HepG2 (cell line): ENCODE measurements around the gene PEX14. TPM values are rescaled to one million over a fixed set of nuclear protein-coding genes. Genes with fewer than 3 reads are reported as not detected.

Experiments
- ATAC-seq: fragments of 200-7000 bp; cut with Tn5 transposase; 3 replicates; pipeline ENCODE4 v1.9.1; 2020; ENCODE audit warnings: mild to moderate bottlenecking, moderate library complexity
- BruUV-seq: library from RNA; stranded (reverse); fragments of 400-500 nt; replicated peaks from 2 replicates; lab custom pipeline; 2021; lab: Mats Ljungman, UMichigan
- CTCF ChIA-PET: fragments of 300-600 bp; formaldehyde crosslinking; extraction: SDS; loops from one replicate; lab custom pipeline; 2021; ENCODE audit warnings: low total read pairs, inconsistent platforms, low intra/inter-chr PET ratio; lab: Yijun Ruan, JAX
- POLR2A ChIA-PET: fragments of 350-600 bp; sonication (Branson Sonifier 250); formaldehyde crosslinking; loops from one replicate; lab custom pipeline; 2020; ENCODE audit warnings: antibody characterized with exemption, inconsistent platforms; lab: Yijun Ruan, JAX
- DNase-seq: peaks from one replicate; pipeline ENCODE4 v3.0.0-alpha.2; 2015; ENCODE audit warnings: low spot score
- FAIRE-seq: peaks from 3 replicates; lab custom pipeline; 2011; peaks lifted over from hg19 to GRCh38; lab: Jason Lieb, UNC
- H2AFZ ChIP-seq: one replicate; pipeline ENCODE4 v1.6.1; 2011; ENCODE audit warnings: low read length, inconsistent platforms
- H3K27ac ChIP-seq: fragments of 300-600 bp; 3 replicates; pipeline ENCODE4 v1.8.0; 2011; ENCODE audit warnings: mixed run types, mild to moderate bottlenecking, mixed read lengths, low read length, inconsistent platforms; ENCODE audit not compliant: insufficient read depth; ENCODE audit errors: extremely low read length
- H3K27me3 ChIP-seq, 2 experiments: fragments of 200-600 bp in 1 of 2; 2 replicates in 1 of 2; 3 replicates in 1 of 2; pipeline versions ENCODE4 v1.6.0 to v1.8.0; 2011; ENCODE audit warnings: low read length in 2 of 2, mild to moderate bottlenecking in 2 of 2, moderate library complexity in 2 of 2, inconsistent platforms in 1 of 2; ENCODE audit not compliant: insufficient read depth in 2 of 2, control insufficient read depth in 1 of 2
- H3K36me3 ChIP-seq, 2 experiments: fragments of 200-600 bp in 1 of 2; replicated peaks in 1 of 2; 2 replicates in 1 of 2; 3 replicates in 1 of 2; pipeline versions ENCODE4 v1.5.1 to v1.8.0; 2011; ENCODE audit warnings: low read length in 2 of 2, inconsistent platforms in 1 of 2; ENCODE audit not compliant: insufficient read depth in 2 of 2, control insufficient read depth in 1 of 2
- H3K4me1 ChIP-seq: 2 replicates; pipeline ENCODE4 v1.5.1; 2012; ENCODE audit warnings: low read length, inconsistent platforms; ENCODE audit not compliant: insufficient read depth
- H3K4me2 ChIP-seq: 2 replicates; pipeline ENCODE4 v1.6.0; 2011; ENCODE audit warnings: low read depth, low read length, inconsistent platforms
- H3K4me3 ChIP-seq, 3 experiments: fragments of 200-600 bp in 1 of 3; sonication (generic), shearing (Covaris generic) in 1 of 3; replicated peaks in 1 of 3; 2 replicates each; pipeline ENCODE4 v1.5.1; 2011 to 2016; ENCODE audit warnings: low read length in 3 of 3, inconsistent platforms in 2 of 3, low read depth in 2 of 3, mild to moderate bottlenecking in 2 of 3, control low read depth in 1 of 3, mixed read lengths in 1 of 3; ENCODE audit not compliant: insufficient read depth in 1 of 3
- H3K79me2 ChIP-seq: one replicate; pipeline ENCODE4 v1.6.1; 2011; ENCODE audit warnings: low read length, inconsistent platforms; ENCODE audit not compliant: insufficient read depth
- H3K9ac ChIP-seq: 2 replicates; pipeline ENCODE4 v1.6.0; 2011; ENCODE audit warnings: mild to moderate bottlenecking, low read depth, low read length, inconsistent platforms; ENCODE audit not compliant: insufficient read depth
- H3K9me3 ChIP-seq: 2 replicates; pipeline ENCODE4 v1.5.1; 2012; ENCODE audit warnings: mild to moderate bottlenecking, low read length
- H4K20me1 ChIP-seq: 2 replicates; pipeline ENCODE4 v1.6.0; 2011; ENCODE audit warnings: inconsistent platforms, mild to moderate bottlenecking, low read length, moderate library complexity; ENCODE audit not compliant: insufficient read depth
- BRCA1 ChIP-seq: sonication (generic); formaldehyde crosslinking; IDR thresholded peaks from 2 replicates; pipeline ENCODE4 v1.4.0; 2020; ENCODE audit warnings: missing genetic modification reagents
- CHCHD3 ChIP-seq: sonication (generic); formaldehyde crosslinking; IDR thresholded peaks from 2 replicates; pipeline ENCODE4 v1.8.0; 2022; ENCODE audit warnings: mild to moderate bottlenecking, missing genetic modification reagents, moderate library complexity
- MBD4 ChIP-seq: IDR thresholded peaks from 2 replicates; pipeline ENCODE4 v1.6.1; 2012; ENCODE audit warnings: low read length, inconsistent platforms, borderline replicate concordance
- MXD4 ChIP-seq: IDR thresholded peaks from 2 replicates; pipeline ENCODE4 v1.6.1; 2016; ENCODE audit warnings: mild to moderate bottlenecking, missing biosample characterization, missing genetic modification reagents
- REPIN1 ChIP-seq: sonication (generic); formaldehyde crosslinking; IDR thresholded peaks from 2 replicates; pipeline ENCODE4 v1.8.0; 2022; ENCODE audit warnings: missing genetic modification reagents, low read depth, mild to moderate bottlenecking, borderline replicate concordance
- SRY ChIP-seq: sonication (generic); formaldehyde crosslinking; IDR thresholded peaks from 2 replicates; pipeline ENCODE4 v1.8.0; 2022; ENCODE audit warnings: mild to moderate bottlenecking, missing genetic modification reagents
- STAT5B ChIP-seq: sonication (generic); formaldehyde crosslinking; IDR thresholded peaks from 2 replicates; pipeline ENCODE4 v1.4.0; 2020; ENCODE audit warnings: missing genetic modification reagents
- ZNF230 ChIP-seq: sonication (generic); formaldehyde crosslinking; IDR thresholded peaks from 2 replicates; pipeline ENCODE4 v1.4.0; 2020; ENCODE audit warnings: mild to moderate bottlenecking, missing genetic modification reagents
- ZNF251 ChIP-seq: sonication (generic); formaldehyde crosslinking; IDR thresholded peaks from 2 replicates; pipeline ENCODE4 v1.9.0; 2021; ENCODE audit warnings: mild to moderate bottlenecking, missing genetic modification reagents
- WGBS: methylation state at CpG from one replicate; pipeline ENCODE4 v1.1.6; 2017; ENCODE audit warnings: low lambda C conversion rate; 5-methylcytosine and 5-hydroxymethylcytosine counted together
- in situ Hi-C: cut with HindIII; loops from 2 replicates; pipeline ENCODE4 v1.10.0; 2017; ENCODE audit warnings: low pct_unique_long_range_greater_than_20kb; ENCODE audit not compliant: extremely low pct_ligation_motif_present
- intact Hi-C: fragments of 100-400 bp; cut with micrococcal nuclease; formaldehyde crosslinking; loops from one replicate; pipeline ENCODE4 v1.10.0; 2022; ENCODE audit not compliant: unreplicated experiment
- polyA plus RNA-seq, 8 experiments: library from polyadenylated mRNA; depleted of rRNA in 3 of 8; stranded (reverse) in 7 of 8; unstranded in 1 of 8; fragments of >200 nt; fragmentation: Illumina TruSeq in 4 of 8; extraction: Trizol in 4 of 8; gene quantifications; 2 replicates each; pipeline versions ENCODE4 v1.2.1 to v1.2.3, GENCODE V29; 2011 to 2016; ENCODE audit warnings: low read depth in 4 of 8, missing spikeins in 1 of 8, mixed read lengths in 1 of 8; ENCODE audit not compliant: insufficient read depth in 1 of 8
- total RNA-seq, 5 experiments: library from RNA; depleted of rRNA; stranded (reverse); fragments of >200 nt; fragmentation: Illumina TruSeq; extraction: Trizol; gene quantifications; 2 replicates each; pipeline ENCODE4 v1.2.3, GENCODE V29; 2016; ENCODE audit warnings: low read depth in 1 of 5
- TF ChIP-seq, protein P1 (sequence below): sonication (generic); formaldehyde crosslinking; IDR thresholded peaks from 2 replicates; pipeline ENCODE4 v1.4.0; 2020; ENCODE audit warnings: missing genetic modification reagents, mild to moderate bottlenecking, borderline replicate concordance
- TF ChIP-seq, protein P2 (sequence below): sonication (generic); formaldehyde crosslinking; IDR thresholded peaks from 2 replicates; pipeline ENCODE4 v1.4.0; 2020; ENCODE audit warnings: missing genetic modification reagents

PEX14 gene
- total and polyA plus RNA-seq, 2 of the 13 experiments (the other 11 are each of a cell fraction or from before 2014, with no cell fraction given), result 6.5 to 9.9 TPM

DNA sequence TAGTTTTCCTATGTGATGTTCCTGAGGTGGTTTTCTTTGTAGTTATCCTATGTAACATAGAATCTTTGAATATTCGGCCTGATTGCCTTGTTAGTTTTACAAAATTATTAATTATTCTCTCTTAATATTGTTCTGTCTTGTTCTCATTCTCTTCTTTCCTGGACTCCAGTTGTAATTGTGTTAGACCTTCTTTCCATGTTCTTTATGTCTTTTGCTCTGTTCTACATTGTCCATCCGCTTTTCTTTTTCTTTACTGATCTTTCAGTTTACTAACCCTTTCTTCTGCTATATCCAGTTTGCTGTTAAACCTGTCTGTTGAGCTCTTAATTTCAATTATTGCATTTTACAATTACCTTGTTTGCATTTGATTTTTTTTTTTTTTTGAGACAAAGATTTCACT, 89.3 kb downstream of the PEX14 start:
- no peaks in the 10 kb centered on the region for H3K27me3 ChIP-seq
- H3K4me2 ChIP-seq, result no peak overlapping the region
- POLR2A ChIA-PET, result no interaction called here
- H3K79me2 ChIP-seq, result no peaks in the 10 kb centered on the region
- peaks cover 9% of the 10 kb centered on the region for H3K9me3 ChIP-seq
- no peaks in the 10 kb centered on the region for H3K36me3 ChIP-seq
- FAIRE-seq, result no peak
- no peak overlapping the region for H3K9ac ChIP-seq
- BruUV-seq, result no TSS peak
- H3K4me3 ChIP-seq, result no peak overlapping the region
- intact Hi-C loops, result no loop called here
- 96% methylated on average over 2 of the region's 2 CpGs for WGBS
- H3K4me1 ChIP-seq, result peaks cover 6% of the 10 kb centered on the region; the same call in 1 of the 2 replicates
- H4K20me1 ChIP-seq, result no peaks in the 10 kb centered on the region; the same call in 1 of the 2 replicates
- no peak for TF ChIP-seq STAT5B
- TF ChIP-seq BRCA1 (CRISPR knock-in tag), result no peak
- no peak for TF ChIP-seq ZNF230
- no peak for TF ChIP-seq SRY (CRISPR knock-in tag)
- no peak for TF ChIP-seq MXD4 (CRISPR knock-in tag)
- no peak for TF ChIP-seq MBD4
- no peak for TF ChIP-seq REPIN1 (CRISPR knock-in tag)
- TF ChIP-seq, protein P1, sequence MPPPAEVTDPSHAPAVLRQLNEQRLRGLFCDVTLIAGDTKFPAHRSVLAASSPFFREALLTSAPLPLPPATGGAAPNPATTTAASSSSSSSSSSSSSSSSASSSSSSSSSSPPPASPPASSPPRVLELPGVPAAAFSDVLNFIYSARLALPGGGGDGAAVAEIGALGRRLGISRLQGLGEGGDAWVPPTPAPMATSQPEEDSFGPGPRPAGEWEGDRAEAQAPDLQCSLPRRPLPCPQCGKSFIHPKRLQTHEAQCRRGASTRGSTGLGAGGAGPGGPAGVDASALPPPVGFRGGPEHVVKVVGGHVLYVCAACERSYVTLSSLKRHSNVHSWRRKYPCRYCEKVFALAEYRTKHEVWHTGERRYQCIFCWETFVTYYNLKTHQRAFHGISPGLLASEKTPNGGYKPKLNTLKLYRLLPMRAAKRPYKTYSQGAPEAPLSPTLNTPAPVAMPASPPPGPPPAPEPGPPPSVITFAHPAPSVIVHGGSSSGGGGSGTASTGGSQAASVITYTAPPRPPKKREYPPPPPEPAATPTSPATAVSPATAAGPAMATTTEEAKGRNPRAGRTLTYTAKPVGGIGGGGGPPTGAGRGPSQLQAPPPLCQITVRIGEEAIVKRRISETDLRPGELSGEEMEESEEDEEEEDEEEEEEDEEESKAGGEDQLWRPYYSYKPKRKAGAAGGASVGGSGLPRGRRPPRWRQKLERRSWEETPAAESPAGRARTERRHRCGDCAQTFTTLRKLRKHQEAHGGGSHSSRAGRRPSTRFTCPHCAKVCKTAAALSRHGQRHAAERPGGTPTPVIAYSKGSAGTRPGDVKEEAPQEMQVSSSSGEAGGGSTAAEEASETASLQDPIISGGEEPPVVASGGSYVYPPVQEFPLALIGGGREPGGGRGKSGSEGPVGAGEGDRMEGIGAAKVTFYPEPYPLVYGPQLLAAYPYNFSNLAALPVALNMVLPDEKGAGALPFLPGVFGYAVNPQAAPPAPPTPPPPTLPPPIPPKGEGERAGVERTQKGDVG (CRISPR knock-in tag), result no peak
- TF ChIP-seq CHCHD3 (CRISPR knock-in tag), result no peak
- TF ChIP-seq, protein P2, sequence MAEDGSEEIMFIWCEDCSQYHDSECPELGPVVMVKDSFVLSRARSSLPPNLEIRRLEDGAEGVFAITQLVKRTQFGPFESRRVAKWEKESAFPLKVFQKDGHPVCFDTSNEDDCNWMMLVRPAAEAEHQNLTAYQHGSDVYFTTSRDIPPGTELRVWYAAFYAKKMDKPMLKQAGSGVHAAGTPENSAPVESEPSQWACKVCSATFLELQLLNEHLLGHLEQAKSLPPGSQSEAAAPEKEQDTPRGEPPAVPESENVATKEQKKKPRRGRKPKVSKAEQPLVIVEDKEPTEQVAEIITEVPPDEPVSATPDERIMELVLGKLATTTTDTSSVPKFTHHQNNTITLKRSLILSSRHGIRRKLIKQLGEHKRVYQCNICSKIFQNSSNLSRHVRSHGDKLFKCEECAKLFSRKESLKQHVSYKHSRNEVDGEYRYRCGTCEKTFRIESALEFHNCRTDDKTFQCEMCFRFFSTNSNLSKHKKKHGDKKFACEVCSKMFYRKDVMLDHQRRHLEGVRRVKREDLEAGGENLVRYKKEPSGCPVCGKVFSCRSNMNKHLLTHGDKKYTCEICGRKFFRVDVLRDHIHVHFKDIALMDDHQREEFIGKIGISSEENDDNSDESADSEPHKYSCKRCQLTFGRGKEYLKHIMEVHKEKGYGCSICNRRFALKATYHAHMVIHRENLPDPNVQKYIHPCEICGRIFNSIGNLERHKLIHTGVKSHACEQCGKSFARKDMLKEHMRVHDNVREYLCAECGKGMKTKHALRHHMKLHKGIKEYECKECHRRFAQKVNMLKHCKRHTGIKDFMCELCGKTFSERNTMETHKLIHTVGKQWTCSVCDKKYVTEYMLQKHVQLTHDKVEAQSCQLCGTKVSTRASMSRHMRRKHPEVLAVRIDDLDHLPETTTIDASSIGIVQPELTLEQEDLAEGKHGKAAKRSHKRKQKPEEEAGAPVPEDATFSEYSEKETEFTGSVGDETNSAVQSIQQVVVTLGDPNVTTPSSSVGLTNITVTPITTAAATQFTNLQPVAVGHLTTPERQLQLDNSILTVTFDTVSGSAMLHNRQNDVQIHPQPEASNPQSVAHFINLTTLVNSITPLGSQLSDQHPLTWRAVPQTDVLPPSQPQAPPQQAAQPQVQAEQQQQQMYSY (CRISPR knock-in tag), result no peak
- no peak for TF ChIP-seq ZNF251 (CRISPR knock-in tag)
- TF ChIP-seq, all 625 proteins: peak for 0
- H2AFZ ChIP-seq, result no peak overlapping the region
- no peak for DNase-seq
- no peak overlapping the region for H3K27ac ChIP-seq
- CTCF ChIA-PET, result no interaction called here
- in situ Hi-C loops, result no loop called here
- ATAC-seq, result no peak
